ENCODE measurements around the gene CAPN7. TPM values are rescaled to one million over a fixed set of nuclear protein-coding genes. Genes with fewer than 3 reads are reported as not detected.
"Not testable (repeated sequence)": the region's sequence is repeated elsewhere in the genome, so short reads cannot be mapped to it uniquely, and the experiment has no call there.

The CAPN7 gene
- total RNA-seq, 1 experiment from 2014 or later = 25.2 TPM

DNA sequence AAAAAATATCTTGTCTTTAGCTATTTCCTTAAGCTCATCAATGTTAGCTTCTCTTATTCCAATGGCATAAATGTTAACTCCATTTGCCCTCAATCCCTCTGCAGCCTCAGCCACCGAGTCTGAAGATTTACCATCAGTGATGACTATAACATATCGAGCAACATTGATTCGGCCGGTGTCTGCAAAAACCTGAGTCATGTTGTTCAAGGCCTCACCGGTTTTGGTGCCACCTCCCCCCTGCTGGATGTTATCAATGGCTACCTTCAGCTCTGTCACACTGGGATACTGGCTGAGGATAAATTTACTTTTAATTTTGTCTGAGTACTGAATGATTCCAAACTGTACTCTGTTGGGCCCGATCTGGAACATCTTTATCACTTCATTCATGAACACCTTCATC lies 41.0 kb upstream of the CAPN7 start:
- TF ChIP-seq, protein P1, sequence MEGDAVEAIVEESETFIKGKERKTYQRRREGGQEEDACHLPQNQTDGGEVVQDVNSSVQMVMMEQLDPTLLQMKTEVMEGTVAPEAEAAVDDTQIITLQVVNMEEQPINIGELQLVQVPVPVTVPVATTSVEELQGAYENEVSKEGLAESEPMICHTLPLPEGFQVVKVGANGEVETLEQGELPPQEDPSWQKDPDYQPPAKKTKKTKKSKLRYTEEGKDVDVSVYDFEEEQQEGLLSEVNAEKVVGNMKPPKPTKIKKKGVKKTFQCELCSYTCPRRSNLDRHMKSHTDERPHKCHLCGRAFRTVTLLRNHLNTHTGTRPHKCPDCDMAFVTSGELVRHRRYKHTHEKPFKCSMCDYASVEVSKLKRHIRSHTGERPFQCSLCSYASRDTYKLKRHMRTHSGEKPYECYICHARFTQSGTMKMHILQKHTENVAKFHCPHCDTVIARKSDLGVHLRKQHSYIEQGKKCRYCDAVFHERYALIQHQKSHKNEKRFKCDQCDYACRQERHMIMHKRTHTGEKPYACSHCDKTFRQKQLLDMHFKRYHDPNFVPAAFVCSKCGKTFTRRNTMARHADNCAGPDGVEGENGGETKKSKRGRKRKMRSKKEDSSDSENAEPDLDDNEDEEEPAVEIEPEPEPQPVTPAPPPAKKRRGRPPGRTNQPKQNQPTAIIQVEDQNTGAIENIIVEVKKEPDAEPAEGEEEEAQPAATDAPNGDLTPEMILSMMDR (conservative IDR thresholded peaks at IDR 0.05) = no peak
- H3K9ac ChIP-seq (ENCODE audit: extremely low read depth, insufficient read length, low read length) = no peak overlapping the region
- no peak overlapping the region for H3K4ac ChIP-seq (ENCODE audit: low read depth, low read length)
- H2BK5ac ChIP-seq (ENCODE audit: insufficient read length, low read length) = no peak overlapping the region
- Mint-ChIP-seq H3K36me3 (ENCODE audit: insufficient read depth in 1 of 3, low read depth in 3 of 3) (peaks cover 0 to 3% (median 2%) of the 10 kb centered on the region in 3 experiments; a peak in 2 of 7 replicates), H3K27ac (no peak overlapping the region), H3K27me3 (ENCODE audit: low read depth) (peaks cover 25% of the 10 kb centered on the region), H3K4me1 (no peaks in the 10 kb centered on the region), H3K9me3 (peaks cover 4 to 18% of the 10 kb centered on the region in 2 experiments), H3K4me3 (no peak overlapping the region)
- no peak overlapping the region for H4K8ac ChIP-seq (replicated peaks; ENCODE audit: insufficient read length, low read depth, low read length)
- no peak overlapping the region for H3K56ac ChIP-seq (ENCODE audit: insufficient read length, low read depth, low read length)
- H3K23me2 ChIP-seq (ENCODE audit: insufficient read length, low read depth, low read length, poor library complexity, severe bottlenecking) = no peaks in the 10 kb centered on the region
- no peak overlapping the region for H3K4me2 ChIP-seq (ENCODE audit: insufficient read depth, insufficient read length, low read length)
- no peak overlapping the region for H3K18ac ChIP-seq (ENCODE audit: insufficient read length, low read depth, low read length)
- no peaks in the 10 kb centered on the region for H4K20me1 ChIP-seq (ENCODE audit: control insufficient read depth, insufficient read depth, insufficient read length)
- H4K91ac ChIP-seq (ENCODE audit: insufficient read length, low read depth, low read length) = no peak overlapping the region
- no peaks in the 10 kb centered on the region; the same call in 1 of the 2 replicates for H3K27me3 ChIP-seq (ENCODE audit: insufficient read depth, low read length)
- H2AK5ac ChIP-seq (ENCODE audit: insufficient read length, low read length) = no peak overlapping the region
- no peak overlapping the region for H3K14ac ChIP-seq (ENCODE audit: insufficient read depth, low read length)
- no peak overlapping the region for H3K23ac ChIP-seq (ENCODE audit: insufficient read length, low read depth, low read length)
- no peak overlapping the region for H2BK12ac ChIP-seq (ENCODE audit: insufficient read length, low read depth, low read length)
- no peak for DNase-seq
- H3K4me1 ChIP-seq (ENCODE audit: insufficient read depth, low read length) = no peaks in the 10 kb centered on the region
- H3K27ac ChIP-seq (ENCODE audit: insufficient read length, low read depth, low read length) = no peak overlapping the region
- WGBS (ENCODE audit: extremely low coverage, insufficient read length, low lambda C conversion rate) = no CpG with 5 or more reads among the region's 6 CpGs
- no peaks in the 10 kb centered on the region for H3K9me3 ChIP-seq (ENCODE audit: control insufficient read depth, low read depth, low read length)
- no peak overlapping the region for H3T11ph ChIP-seq (ENCODE audit: low read length)
- H3K79me2 ChIP-seq (ENCODE audit: insufficient read depth, low read length) = no peaks in the 10 kb centered on the region
- H4K5ac ChIP-seq (ENCODE audit: insufficient read length, low read depth, low read length) = no peak overlapping the region
- H2BK15ac ChIP-seq (ENCODE audit: low read depth, low read length) = no peak overlapping the region
- H2AFZ ChIP-seq (ENCODE audit: low read length) = no peak overlapping the region
- no peaks in the 10 kb centered on the region for H3K79me1 ChIP-seq (ENCODE audit: insufficient read depth, low read depth, low read length, poor library complexity, severe bottlenecking)
- H2BK20ac ChIP-seq (ENCODE audit: low read depth, low read length, poor library complexity, severe bottlenecking) = no peak overlapping the region
- no peak overlapping the region for H2BK120ac ChIP-seq (ENCODE audit: low read depth, low read length, poor library complexity, severe bottlenecking)

DNA sequence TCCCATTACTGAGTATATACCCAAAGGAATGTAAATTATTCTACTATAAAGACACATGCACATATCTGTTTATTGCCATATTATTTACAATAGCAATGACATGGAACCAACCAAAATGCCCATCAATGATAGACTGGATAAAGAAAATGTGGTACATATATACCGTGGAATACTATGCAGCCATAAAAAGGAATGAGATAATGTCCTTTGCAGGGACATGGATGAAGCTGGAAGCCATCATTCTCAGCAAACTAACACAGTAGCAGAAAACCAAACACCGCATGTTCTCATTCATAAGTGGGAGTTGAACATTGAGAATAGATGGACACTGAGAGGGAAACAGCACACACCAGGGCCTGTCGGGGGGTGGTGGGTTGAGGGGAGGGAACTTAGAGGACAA lies 39.7 kb upstream of the CAPN7 start:
- not testable (repeated sequence) for H3K4me1 ChIP-seq (ENCODE audit: insufficient read depth, low read length); H2BK20ac ChIP-seq (ENCODE audit: low read depth, low read length, poor library complexity, severe bottlenecking); H3K27me3 ChIP-seq (ENCODE audit: insufficient read depth, low read length); H2AK5ac ChIP-seq (ENCODE audit: insufficient read length, low read length); H3K56ac ChIP-seq (ENCODE audit: insufficient read length, low read depth, low read length); H3K79me1 ChIP-seq (ENCODE audit: insufficient read depth, low read depth, low read length, poor library complexity, severe bottlenecking); H3K9me3 ChIP-seq (ENCODE audit: control insufficient read depth, low read depth, low read length); H3T11ph ChIP-seq (ENCODE audit: low read length); H3K79me2 ChIP-seq (ENCODE audit: insufficient read depth, low read length); H3K27ac ChIP-seq (ENCODE audit: insufficient read length, low read depth, low read length); H3K27ac Mint-ChIP-seq; H2BK120ac ChIP-seq (ENCODE audit: low read depth, low read length, poor library complexity, severe bottlenecking); H3K4me1 Mint-ChIP-seq; H4K5ac ChIP-seq (ENCODE audit: insufficient read length, low read depth, low read length); H3K4me3 Mint-ChIP-seq; H3K23me2 ChIP-seq (ENCODE audit: insufficient read length, low read depth, low read length, poor library complexity, severe bottlenecking); H3K4me2 ChIP-seq (ENCODE audit: insufficient read depth, insufficient read length, low read length); DNase-seq; H4K8ac ChIP-seq (replicated peaks; ENCODE audit: insufficient read length, low read depth, low read length); H3K36me3 Mint-ChIP-seq (ENCODE audit: insufficient read depth in 1 of 3, low read depth in 3 of 3); H2AFZ ChIP-seq (ENCODE audit: low read length); H3K9ac ChIP-seq (ENCODE audit: extremely low read depth, insufficient read length, low read length); H4K91ac ChIP-seq (ENCODE audit: insufficient read length, low read depth, low read length); H4K20me1 ChIP-seq (ENCODE audit: control insufficient read depth, insufficient read depth, insufficient read length); H3K4ac ChIP-seq (ENCODE audit: low read depth, low read length); H3K14ac ChIP-seq (ENCODE audit: insufficient read depth, low read length); H2BK12ac ChIP-seq (ENCODE audit: insufficient read length, low read depth, low read length); H3K18ac ChIP-seq (ENCODE audit: insufficient read length, low read depth, low read length); H2BK15ac ChIP-seq (ENCODE audit: low read depth, low read length); H3K23ac ChIP-seq (ENCODE audit: insufficient read length, low read depth, low read length); H2BK5ac ChIP-seq (ENCODE audit: insufficient read length, low read length)
- WGBS (ENCODE audit: extremely low coverage, insufficient read length, low lambda C conversion rate) = no CpG with 5 or more reads among the region's 3 CpGs
- Mint-ChIP-seq H3K27me3 (ENCODE audit: low read depth) (peaks cover 16% of the 10 kb centered on the region), H3K9me3 (peaks cover 4 to 18% of the 10 kb centered on the region in 2 experiments)
